ENCODE data around the gene PIK3IP1. TPM values are rescaled to one million over a fixed set of nuclear protein-coding genes. Genes with fewer than 3 reads are reported as not detected.

The PIK3IP1 gene
- total RNA-seq, 1 donor from 2014 or later = 20.3 TPM

GRCh38 chr22:31295831-31296657 is 3.8 kb upstream of the PIK3IP1 start:
- no peak overlapping the region for H3K27ac Mint-ChIP-seq
- H3K36me3 Mint-ChIP-seq (ENCODE audit: low read depth) = peaks cover 2% of the 10 kb centered on the region
- ATAC-seq (ENCODE audit: low read depth) = no peak
- H3K4me3 Mint-ChIP-seq = no peak overlapping the region
- no peaks in the 10 kb centered on the region for H3K27me3 Mint-ChIP-seq
- H3K9me3 Mint-ChIP-seq = no peaks in the 10 kb centered on the region
- POLR2A ChIA-PET = interaction anchor here (0.5 to 1.1 kb wide), 2 partner anchors 51 to 98 kb away, joined by 3 to 11 read pairs; no protein-coding TSS in a partner anchor
- no peak for TF ChIP-seq CTCF (IDR thresholded peaks at IDR 0.05)
- intact Hi-C loops (cut with micrococcal nuclease) = no loop called here
- CTCF ChIA-PET = interaction anchor here (1.0 to 1.2 kb wide), 2 partner anchors 12 to 17 kb away, joined by 3 to 5 read pairs; no protein-coding TSS in a partner anchor
- H3K4me1 Mint-ChIP-seq = peaks cover 45% of the 10 kb centered on the region
- DNase-seq = no peak

- no peak overlapping the region for H3K27ac Mint-ChIP-seq
- no peak overlapping the region for H3K4me3 Mint-ChIP-seq
- CTCF ChIA-PET = interaction anchor here (1.2 to 3.8 kb wide), 2 partner anchors 13 to 18 kb away, joined by 3 to 44 read pairs; no protein-coding TSS in a partner anchor
- POLR2A ChIA-PET = no interaction called here
- H3K4me1 Mint-ChIP-seq = peaks cover 48% of the 10 kb centered on the region
- ATAC-seq (ENCODE audit: low read depth) (no peak), DNase-seq (no peak)
- H3K27me3 Mint-ChIP-seq = no peaks in the 10 kb centered on the region
- peaks cover 6% of the 10 kb centered on the region for H3K36me3 Mint-ChIP-seq (ENCODE audit: low read depth)
- no peaks in the 10 kb centered on the region for H3K9me3 Mint-ChIP-seq
- intact Hi-C loops (cut with micrococcal nuclease) = no loop called here
- no peak for TF ChIP-seq CTCF (IDR thresholded peaks at IDR 0.05)
Observed at GRCh38 chr22:31295360-31295759, 3.1 kb upstream of the PIK3IP1 start.

- Mint-ChIP-seq H3K36me3 (ENCODE audit: low read depth) (peaks cover 22% of the 10 kb centered on the region), H3K27me3 (no peaks in the 10 kb centered on the region), H3K27ac (peak overlapping the region; percentile 92), H3K9me3 (no peaks in the 10 kb centered on the region), H3K4me3 (peak overlapping the region; percentile 92), H3K4me1 (peaks cover 80% of the 10 kb centered on the region)
- POLR2A ChIA-PET = interaction anchor here (0.5 to 4.7 kb wide), 15 partner anchors 9 to 133 kb away, joined by 3 to 68 read pairs (median 5); partner anchors contain the start of genes LIMK2, PATZ1 and RNF185
- CTCF ChIA-PET = interaction anchor here (0.8 to 3.8 kb wide), 9 partner anchors 11 to 372 kb away, joined by 3 to 44 read pairs (median 4); partner anchors contain the start of genes MORC2, PATZ1 and TUG1
- ATAC-seq (ENCODE audit: low read depth) (no peak), DNase-seq (peak; percentile 27)
- no peak for TF ChIP-seq CTCF (IDR thresholded peaks at IDR 0.05)
- intact Hi-C loops (cut with micrococcal nuclease) = loop anchor here (1.0 to 5.0 kb wide), 12 partner anchors 19 to 1025 kb away; partner anchors contain the start of genes DRG1, EIF4ENIF1, LIMK2 and OSM
Observed at GRCh38 chr22:31291481-31292235, 630 bp downstream of the PIK3IP1 start.

- intact Hi-C loops (cut with micrococcal nuclease) = loop anchor here (1.0 to 5.0 kb wide), 13 partner anchors 18 to 1024 kb away; partner anchors contain the start of genes DRG1, EIF4ENIF1, OSM and PRR14L
- no peak for TF ChIP-seq CTCF (IDR thresholded peaks at IDR 0.05)
- H3K27me3 Mint-ChIP-seq = no peaks in the 10 kb centered on the region
- ChIA-PET CTCF (interaction anchor here (0.8 to 2.8 kb wide), 5 partner anchors 17 to 371 kb away, joined by 3 to 29 read pairs (median 5); partner anchors contain the start of genes LIMK2, MORC2 and TUG1), POLR2A (interaction anchor here (0.5 to 4.7 kb wide), 35 partner anchors 10 to 1527 kb away, joined by 3 to 68 read pairs (median 6); partner anchors contain the start of genes DEPDC5, DRG1, FBXO7 and LIMK2)
- ATAC-seq (ENCODE audit: low read depth) (peak; percentile 86), DNase-seq (peak; percentile 89)
- no peaks in the 10 kb centered on the region for H3K9me3 Mint-ChIP-seq
- H3K4me1 Mint-ChIP-seq = peaks cover 80% of the 10 kb centered on the region
- H3K36me3 Mint-ChIP-seq (ENCODE audit: low read depth) = peaks cover 29% of the 10 kb centered on the region
- peak overlapping the region; percentile 92 for H3K4me3 Mint-ChIP-seq
- H3K27ac Mint-ChIP-seq = peak overlapping the region; percentile 100
Observed at GRCh38 chr22:31290494-31291471, 1.5 kb downstream of the PIK3IP1 start.

Measured in activated B cell treated with CpG ODN at 0.5 μM for 24 hours (primary cell).